ENCODE data around the gene NEGR1. TPM values are rescaled to one million over a fixed set of nuclear protein-coding genes. Genes with fewer than 3 reads are reported as not detected.

NEGR1 gene
- total and polyA plus RNA-seq, 7 donors = 1.3 to 10.2 (median 2.2) TPM

DNA sequence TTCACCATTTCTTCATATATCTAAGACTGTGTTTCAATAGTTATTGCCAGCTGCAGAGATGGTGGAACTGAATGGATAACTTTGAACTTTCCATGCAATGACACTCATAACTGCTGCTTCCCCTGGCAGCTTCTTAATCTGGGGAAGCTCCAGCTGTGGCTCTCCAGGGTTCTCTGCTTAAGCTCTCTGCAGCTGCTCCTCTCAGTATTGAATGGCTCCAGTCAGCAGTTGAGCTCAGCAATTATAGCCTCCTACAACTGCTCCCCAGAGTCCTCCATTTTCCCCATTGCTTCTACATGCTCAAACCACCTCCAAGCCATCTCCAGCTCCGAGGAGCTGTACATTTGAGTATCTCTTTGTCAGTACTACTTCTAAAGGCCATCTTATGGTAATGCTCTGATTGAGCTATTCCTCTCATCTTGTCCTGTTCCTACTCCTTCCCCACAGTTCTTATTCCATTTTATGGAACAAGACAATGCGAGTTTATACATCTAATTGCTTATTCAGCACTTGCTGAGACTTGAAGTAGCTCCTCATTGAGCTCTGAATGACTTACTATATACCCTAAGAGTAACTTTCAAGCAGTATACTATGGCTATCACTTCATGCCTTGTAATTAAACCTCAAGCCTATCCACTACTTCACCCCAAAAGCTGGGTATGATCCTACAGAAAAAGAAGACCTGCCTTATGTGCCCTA, 362.4 kb downstream of the NEGR1 start:
- Histone ChIP-seq H3K4me3 (no peak overlapping the region), H3K27me3 (ENCODE audit: insufficient read depth in 3 of 3, low read length in 2 of 3) (no peaks in the 10 kb centered on the region), H3K27ac (no peak overlapping the region), H3K9me3 (no peaks in the 10 kb centered on the region), H3K4me1 (no peaks in the 10 kb centered on the region), H3K36me3 (ENCODE audit: insufficient read depth in 1 of 2, low read depth in 1 of 2) (no peaks in the 10 kb centered on the region)
- TF ChIP-seq, protein P1, sequence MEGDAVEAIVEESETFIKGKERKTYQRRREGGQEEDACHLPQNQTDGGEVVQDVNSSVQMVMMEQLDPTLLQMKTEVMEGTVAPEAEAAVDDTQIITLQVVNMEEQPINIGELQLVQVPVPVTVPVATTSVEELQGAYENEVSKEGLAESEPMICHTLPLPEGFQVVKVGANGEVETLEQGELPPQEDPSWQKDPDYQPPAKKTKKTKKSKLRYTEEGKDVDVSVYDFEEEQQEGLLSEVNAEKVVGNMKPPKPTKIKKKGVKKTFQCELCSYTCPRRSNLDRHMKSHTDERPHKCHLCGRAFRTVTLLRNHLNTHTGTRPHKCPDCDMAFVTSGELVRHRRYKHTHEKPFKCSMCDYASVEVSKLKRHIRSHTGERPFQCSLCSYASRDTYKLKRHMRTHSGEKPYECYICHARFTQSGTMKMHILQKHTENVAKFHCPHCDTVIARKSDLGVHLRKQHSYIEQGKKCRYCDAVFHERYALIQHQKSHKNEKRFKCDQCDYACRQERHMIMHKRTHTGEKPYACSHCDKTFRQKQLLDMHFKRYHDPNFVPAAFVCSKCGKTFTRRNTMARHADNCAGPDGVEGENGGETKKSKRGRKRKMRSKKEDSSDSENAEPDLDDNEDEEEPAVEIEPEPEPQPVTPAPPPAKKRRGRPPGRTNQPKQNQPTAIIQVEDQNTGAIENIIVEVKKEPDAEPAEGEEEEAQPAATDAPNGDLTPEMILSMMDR (IDR thresholded peaks at IDR 0.05) = no peak
- ATAC-seq = no peak
- intact Hi-C loops (cut with DNase I) = no loop called here
- 47 to 51% (median 47%) methylated on average over 2 of the region's 2 CpGs for WGBS, 3 donors
- DNase-seq = no peak

DNA sequence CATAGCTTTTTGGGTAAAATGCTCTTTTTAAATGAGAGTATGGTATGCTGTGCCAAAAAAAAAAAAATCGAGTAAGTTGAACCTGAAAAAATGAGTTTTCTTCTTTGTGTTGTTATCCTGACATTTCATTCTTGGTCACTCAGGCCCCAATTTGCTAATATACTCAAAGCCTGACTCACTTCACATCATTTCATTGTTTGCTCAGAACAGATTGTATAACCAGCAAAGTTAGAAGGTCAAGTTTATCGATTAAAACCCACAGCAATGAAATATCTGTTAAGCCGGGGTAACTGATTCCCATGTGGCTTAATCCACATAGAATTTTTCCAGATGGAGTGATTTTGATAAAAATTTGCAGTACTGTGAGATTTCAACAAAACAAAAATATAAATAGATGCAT, 363.7 kb downstream of the NEGR1 start:
- H3K9me3 ChIP-seq = no peaks in the 10 kb centered on the region
- intact Hi-C loops (cut with DNase I) = no loop called here
- WGBS, 3 donors = 43 to 65% (median 49%) methylated on average over 3 of the region's 3 CpGs
- H3K4me3 ChIP-seq = no peak overlapping the region
- TF ChIP-seq, protein P1 (IDR thresholded peaks at IDR 0.05) = no peak
- H3K4me1 ChIP-seq = no peaks in the 10 kb centered on the region
- ATAC-seq (no peak), DNase-seq (no peak)
- H3K27ac ChIP-seq = no peak overlapping the region
- no peaks in the 10 kb centered on the region for H3K36me3 ChIP-seq (ENCODE audit: insufficient read depth in 1 of 2, low read depth in 1 of 2)
- H3K27me3 ChIP-seq (ENCODE audit: insufficient read depth in 3 of 3, low read length in 2 of 3) = no peaks in the 10 kb centered on the region

DNA sequence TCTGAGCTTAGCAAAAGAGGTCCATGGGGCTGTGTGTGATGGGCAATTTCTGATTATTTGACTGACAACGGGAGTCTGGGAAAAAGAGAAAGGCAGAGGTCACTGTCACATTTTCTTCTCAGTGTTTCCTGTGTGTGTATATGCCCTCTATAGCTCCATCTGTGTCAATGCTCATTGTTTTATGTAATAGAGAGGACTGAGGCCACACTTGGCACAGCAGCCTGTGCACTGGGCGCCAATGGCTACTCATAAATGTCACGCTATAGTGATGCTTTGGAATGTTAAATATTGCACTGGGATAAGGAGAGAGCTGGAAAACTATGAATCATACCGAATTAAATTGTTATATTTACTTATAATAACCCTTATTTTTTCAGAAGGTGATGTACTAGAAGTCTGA, 365.4 kb downstream of the NEGR1 start:
- DNase-seq = no peak

DNA sequence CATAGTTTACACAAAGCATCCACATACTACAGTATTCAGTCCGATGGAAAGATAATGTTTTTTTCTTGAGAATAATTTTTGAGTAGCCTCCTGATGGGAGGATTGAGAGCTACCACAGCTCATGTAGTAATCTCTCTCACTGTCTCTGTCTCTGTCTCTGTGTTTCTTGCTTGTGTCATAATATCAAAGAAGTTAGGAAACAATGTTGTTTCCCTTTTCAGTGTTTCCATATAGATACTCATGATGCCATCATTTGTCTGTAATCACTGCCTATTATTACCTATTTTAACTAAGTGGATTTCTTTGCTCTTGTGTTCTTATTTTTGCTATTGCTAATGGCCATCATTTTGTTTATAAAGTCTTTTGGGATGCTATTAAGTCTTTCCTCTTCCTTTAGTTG, 367.7 kb downstream of the NEGR1 start:
- no peak for ATAC-seq

More for the DNA sequence above, 365.4 kb downstream of the NEGR1 start:
- 52 to 54% (median 53%) methylated on average over 4 of the region's 4 CpGs for WGBS, 3 donors
- TF ChIP-seq, protein P1 (IDR thresholded peaks at IDR 0.05) = no peak
- H3K9me3 ChIP-seq = no peaks in the 10 kb centered on the region
- no peak overlapping the region for H3K27ac ChIP-seq
- H3K27me3 ChIP-seq (ENCODE audit: insufficient read depth in 3 of 3, low read length in 2 of 3) = no peaks in the 10 kb centered on the region
- H3K4me3 ChIP-seq = no peak overlapping the region
- no peak for ATAC-seq
- intact Hi-C loops (cut with DNase I) = no loop called here
- H3K4me1 ChIP-seq = no peaks in the 10 kb centered on the region
- H3K36me3 ChIP-seq (ENCODE audit: insufficient read depth in 1 of 2, low read depth in 1 of 2) = no peaks in the 10 kb centered on the region

More for the DNA sequence above, 367.7 kb downstream of the NEGR1 start:
- H3K9me3 ChIP-seq = no peaks in the 10 kb centered on the region
- no peak overlapping the region for H3K4me3 ChIP-seq
- no peaks in the 10 kb centered on the region for H3K27me3 ChIP-seq (ENCODE audit: insufficient read depth in 3 of 3, low read length in 2 of 3)
- DNase-seq = no peak
- H3K4me1 ChIP-seq = no peaks in the 10 kb centered on the region
- intact Hi-C loops (cut with DNase I) = no loop called here
- TF ChIP-seq, protein P1 (IDR thresholded peaks at IDR 0.05) = no peak
- no peak overlapping the region for H3K27ac ChIP-seq
- H3K36me3 ChIP-seq (ENCODE audit: insufficient read depth in 1 of 2, low read depth in 1 of 2) = no peaks in the 10 kb centered on the region
- 83 to 97% (median 92%) methylated on average over 1 of the region's 1 CpG for WGBS, 3 donors

All from psoas muscle (tissue), 8 donors.